IPS-15b (cell line): Measurements from ENCODE around the gene PARD6B.
"Not testable (repeated sequence)": the region's sequence is repeated elsewhere in the genome, so short reads cannot be mapped to it uniquely, and the experiment has no call there.

Experiments
- H3K27me3 ChIP-seq: one replicate; pipeline ENCODE4 v1.6.1; 2013; ENCODE audit warnings: low read length; ENCODE audit not compliant: control insufficient read depth, insufficient read depth
- H3K36me3 ChIP-seq: one replicate; pipeline ENCODE4 v1.6.1; 2013; ENCODE audit warnings: low read length; ENCODE audit not compliant: control insufficient read depth, insufficient read depth
- H3K4me1 ChIP-seq: one replicate; pipeline ENCODE4 v1.6.1; 2013; ENCODE audit warnings: mild to moderate bottlenecking, low read length; ENCODE audit not compliant: control insufficient read depth, insufficient read depth
- H3K4me3 ChIP-seq: one replicate; pipeline ENCODE4 v1.5.1; 2013; ENCODE audit warnings: low read depth, low read length
- H3K9ac ChIP-seq: one replicate; pipeline ENCODE4 v1.6.1; 2013; ENCODE audit warnings: low read depth, mild to moderate bottlenecking, low read length
- H3K9me3 ChIP-seq: one replicate; pipeline ENCODE4 v1.6.1; 2013; ENCODE audit warnings: mild to moderate bottlenecking, low read length; ENCODE audit not compliant: control insufficient read depth, insufficient read depth

The PARD6B gene

GRCh38 chr20:50776122-50776817 is 44.9 kb downstream of the PARD6B start:
- H3K9ac ChIP-seq = no peak overlapping the region
- no peak overlapping the region for H3K4me3 ChIP-seq
- no peaks in the 10 kb centered on the region for H3K9me3 ChIP-seq
- no peaks in the 10 kb centered on the region for H3K36me3 ChIP-seq
- no peaks in the 10 kb centered on the region for H3K27me3 ChIP-seq
- H3K4me1 ChIP-seq = no peaks in the 10 kb centered on the region

- no peaks in the 10 kb centered on the region for H3K4me1 ChIP-seq
- H3K27me3 ChIP-seq = no peaks in the 10 kb centered on the region
- H3K36me3 ChIP-seq = no peaks in the 10 kb centered on the region
- no peaks in the 10 kb centered on the region for H3K9me3 ChIP-seq
- no peak overlapping the region for H3K4me3 ChIP-seq
- no peak overlapping the region for H3K9ac ChIP-seq
Observed at GRCh38 chr20:50777373-50777772, 46.0 kb downstream of the PARD6B start.

DNA sequence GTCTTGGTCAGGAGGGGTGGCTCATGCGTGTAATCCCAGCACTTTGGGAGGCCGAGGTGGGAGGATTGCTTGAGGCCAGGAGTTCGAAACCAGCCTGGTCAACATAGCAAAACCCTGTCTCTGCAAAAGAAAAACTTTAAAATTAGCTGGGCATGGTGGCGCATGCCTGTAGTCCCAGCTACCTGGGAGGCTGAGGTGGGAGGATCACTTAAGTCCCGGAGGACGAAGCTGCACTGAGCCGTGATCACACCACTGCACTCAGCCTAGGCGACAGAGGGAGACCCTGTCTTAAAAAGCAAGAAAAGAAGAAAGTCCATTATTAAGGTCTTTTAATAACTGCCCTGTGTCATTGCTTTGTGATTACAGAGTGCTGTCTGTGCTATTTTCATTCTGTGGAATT is 47.6 kb downstream of the PARD6B start:
- not testable (repeated sequence) for H3K27me3 ChIP-seq, H3K9ac ChIP-seq, H3K9me3 ChIP-seq, H3K4me1 ChIP-seq, H3K4me3 ChIP-seq, H3K36me3 ChIP-seq

DNA sequence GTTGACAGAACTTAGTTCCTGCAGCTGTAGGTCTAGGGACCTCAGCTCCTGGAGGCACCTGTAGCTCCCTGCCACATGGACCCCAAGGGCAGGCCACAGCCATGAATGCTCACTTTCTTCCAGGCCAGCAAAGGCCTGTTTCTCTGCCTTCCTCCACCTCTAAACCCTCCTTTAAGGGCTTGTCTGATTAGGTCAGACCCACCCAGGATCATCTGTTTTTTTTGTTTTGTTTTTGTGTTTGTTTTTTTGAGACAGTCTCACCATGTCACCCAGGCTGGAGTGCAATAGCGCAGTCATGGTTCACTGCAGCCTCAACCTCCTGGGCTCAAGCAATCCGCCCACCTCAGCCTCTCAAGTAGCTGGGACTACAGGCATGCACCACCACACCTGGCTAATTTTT is 52.0 kb downstream of the PARD6B start:
- no peak overlapping the region for H3K4me3 ChIP-seq
- H3K9ac ChIP-seq = no peak overlapping the region
- no peaks in the 10 kb centered on the region for H3K4me1 ChIP-seq
- no peaks in the 10 kb centered on the region for H3K9me3 ChIP-seq
- no peaks in the 10 kb centered on the region for H3K27me3 ChIP-seq
- no peaks in the 10 kb centered on the region for H3K36me3 ChIP-seq

GRCh38 chr20:50783903-50784302 is 52.5 kb downstream of the PARD6B start:
- Histone ChIP-seq H3K36me3 (no peaks in the 10 kb centered on the region), H3K4me3 (no peak overlapping the region), H3K27me3 (no peaks in the 10 kb centered on the region), H3K9ac (no peak overlapping the region), H3K4me1 (no peaks in the 10 kb centered on the region), H3K9me3 (no peaks in the 10 kb centered on the region)

DNA sequence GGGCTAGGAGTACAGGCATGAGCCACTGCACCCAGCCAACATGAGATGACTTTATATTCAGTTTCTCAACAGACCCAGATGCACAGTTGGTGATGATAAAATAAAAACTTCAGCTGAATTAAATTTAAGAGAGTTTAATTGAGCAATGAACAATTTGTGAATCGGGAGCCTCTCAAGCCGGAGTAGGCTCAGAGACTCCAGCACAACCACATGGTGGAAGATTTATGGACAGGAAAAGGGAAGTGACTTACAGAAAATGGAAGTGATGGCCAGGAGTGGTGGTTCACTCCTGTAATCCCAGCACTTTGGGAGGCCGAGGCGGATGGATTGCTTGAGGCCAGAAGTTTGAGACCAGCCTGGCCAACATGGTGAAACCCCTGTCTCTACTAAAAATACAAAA is 53.1 kb downstream of the PARD6B start:
- H3K9me3 ChIP-seq = no peaks in the 10 kb centered on the region
- no peak overlapping the region for H3K9ac ChIP-seq
- no peaks in the 10 kb centered on the region for H3K4me1 ChIP-seq
- no peaks in the 10 kb centered on the region for H3K27me3 ChIP-seq
- H3K36me3 ChIP-seq = no peaks in the 10 kb centered on the region
- H3K4me3 ChIP-seq = no peak overlapping the region

GRCh38 chr20:50786703-50787102 is 55.3 kb downstream of the PARD6B start:
- H3K9ac ChIP-seq = no peak overlapping the region
- H3K27me3 ChIP-seq = no peaks in the 10 kb centered on the region
- no peaks in the 10 kb centered on the region for H3K9me3 ChIP-seq
- H3K36me3 ChIP-seq = no peaks in the 10 kb centered on the region
- H3K4me3 ChIP-seq = no peak overlapping the region
- H3K4me1 ChIP-seq = peaks cover 8% of the 10 kb centered on the region

DNA sequence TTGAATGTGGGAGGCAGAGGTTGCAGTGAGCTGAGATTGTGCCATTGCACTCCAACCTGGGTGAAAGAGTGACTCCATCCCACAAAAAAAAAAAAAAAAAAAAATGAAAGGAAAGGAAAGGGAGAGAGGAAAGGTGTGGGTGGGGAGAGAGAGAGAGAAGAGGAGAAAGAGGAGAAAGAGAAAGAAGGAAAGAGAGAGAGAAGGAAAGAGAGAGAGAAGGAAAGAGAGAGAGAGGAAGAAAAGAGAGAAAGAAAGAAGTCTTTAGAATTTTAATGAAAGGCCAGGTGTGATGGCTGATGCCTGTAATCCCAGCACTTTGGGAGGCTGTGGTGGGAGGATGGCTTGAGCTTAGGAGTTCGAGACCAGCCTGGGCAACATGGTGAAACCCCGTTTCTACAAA is 55.8 kb downstream of the PARD6B start:
- no peaks in the 10 kb centered on the region for H3K36me3 ChIP-seq
- H3K27me3 ChIP-seq = no peaks in the 10 kb centered on the region
- H3K4me1 ChIP-seq = peaks cover 8% of the 10 kb centered on the region
- no peak overlapping the region for H3K9ac ChIP-seq
- no peaks in the 10 kb centered on the region for H3K9me3 ChIP-seq
- H3K4me3 ChIP-seq = no peak overlapping the region

- Histone ChIP-seq H3K4me1 (peaks cover 8% of the 10 kb centered on the region), H3K4me3 (no peak overlapping the region), H3K27me3 (no peaks in the 10 kb centered on the region), H3K36me3 (no peaks in the 10 kb centered on the region), H3K9me3 (no peaks in the 10 kb centered on the region), H3K9ac (no peak overlapping the region)
Observed at GRCh38 chr20:50788045-50788991, 56.9 kb downstream of the PARD6B start.

DNA sequence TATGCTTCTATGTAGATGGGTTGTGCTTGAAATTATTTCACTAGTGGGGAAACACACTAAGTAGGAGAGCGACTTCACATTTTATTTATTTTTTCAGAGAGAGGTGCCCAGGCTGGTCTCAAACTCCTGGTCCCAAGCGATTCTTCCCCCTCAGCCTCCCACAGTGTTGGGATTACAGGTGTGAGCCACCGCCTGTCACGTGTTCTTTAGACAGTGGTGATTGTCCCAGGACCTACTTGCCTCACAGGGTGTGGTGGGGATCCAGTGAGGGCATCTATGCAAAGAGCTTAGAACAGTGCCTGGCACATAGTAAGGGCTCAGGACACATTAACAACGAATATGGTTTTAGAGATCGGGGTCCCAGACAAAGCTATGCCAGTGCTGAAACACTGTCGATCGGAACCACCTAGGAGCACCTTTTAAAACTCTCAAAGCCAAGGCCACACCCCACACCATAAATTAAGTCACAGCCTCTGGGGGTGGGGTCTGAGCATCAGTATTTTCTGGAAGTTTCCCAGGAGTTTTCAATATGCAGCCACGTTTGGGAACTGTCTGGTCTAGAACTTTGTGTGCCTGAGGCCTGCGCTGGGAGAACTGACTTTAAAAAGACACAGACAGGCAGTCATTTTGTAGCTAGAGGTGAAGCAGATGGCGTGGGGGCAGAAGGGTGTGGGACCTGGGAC is 58.7 kb downstream of the PARD6B start:
- Histone ChIP-seq H3K4me3 (no peak overlapping the region), H3K9me3 (no peaks in the 10 kb centered on the region), H3K4me1 (peaks cover 8% of the 10 kb centered on the region), H3K27me3 (no peaks in the 10 kb centered on the region), H3K9ac (no peak overlapping the region), H3K36me3 (no peaks in the 10 kb centered on the region)

DNA sequence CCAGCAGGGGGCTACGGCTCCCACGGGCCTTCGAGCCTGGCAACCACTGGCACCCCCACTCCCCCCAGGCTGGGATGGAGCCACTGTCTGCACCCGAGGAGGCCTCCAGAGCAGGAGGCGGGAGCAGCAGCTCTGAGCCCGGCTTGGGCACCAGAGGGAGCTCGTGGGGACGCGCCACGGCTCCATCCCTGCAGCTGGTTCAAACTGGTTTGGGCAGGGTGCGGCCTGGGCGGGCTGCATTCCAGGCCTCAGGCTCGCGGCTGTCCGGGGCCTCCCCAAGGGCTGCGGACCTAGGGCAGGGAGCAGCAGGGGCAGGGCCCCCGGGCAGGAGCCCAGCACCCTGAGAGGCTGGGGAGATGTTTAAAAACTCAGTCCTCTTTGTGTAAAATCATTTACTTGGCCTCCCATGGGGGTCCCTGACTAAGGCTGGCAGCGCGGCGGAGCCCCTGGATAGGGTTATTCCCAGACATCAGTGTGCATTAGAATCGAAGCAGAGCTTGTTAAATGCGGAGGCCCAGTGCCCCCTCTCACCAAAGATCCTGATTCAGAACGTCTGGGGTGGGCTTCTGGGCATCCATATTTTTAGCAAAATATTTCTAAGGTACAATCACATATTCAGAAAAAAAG is 59.4 kb downstream of the PARD6B start:
- Histone ChIP-seq H3K4me3 (no peak overlapping the region), H3K9ac (no peak overlapping the region), H3K36me3 (no peaks in the 10 kb centered on the region), H3K27me3 (peaks cover 3% of the 10 kb centered on the region), H3K4me1 (peaks cover 8% of the 10 kb centered on the region), H3K9me3 (no peaks in the 10 kb centered on the region)
